ENCODE results near the gene NCKAP5.

The NCKAP5 gene

GRCh38 chr2:133062931-133063665 is 505.2 kb downstream of the NCKAP5 start:
- no peak for DNase-seq

- no peak for DNase-seq
Measured at GRCh38 chr2:133061874-133062593, 506.2 kb downstream of the NCKAP5 start.

GRCh38 chr2:133054297-133054696 is 514.0 kb downstream of the NCKAP5 start:
- DNase-seq, result no peak

GRCh38 chr2:133053541-133053940 is 514.7 kb downstream of the NCKAP5 start:
- DNase-seq, result no peak

GRCh38 chr2:133045787-133046186 is 522.5 kb downstream of the NCKAP5 start:
- no peak for DNase-seq

GRCh38 chr2:133044556-133044955 is 523.7 kb downstream of the NCKAP5 start:
- no peak for DNase-seq

- DNase-seq, result no peak
Measured at GRCh38 chr2:133040170-133040569, 528.1 kb downstream of the NCKAP5 start.

GRCh38 chr2:133039531-133039930 is 528.7 kb downstream of the NCKAP5 start:
- no peak for DNase-seq

- no peak for DNase-seq
Measured at GRCh38 chr2:133026536-133027177, 541.6 kb downstream of the NCKAP5 start.

GRCh38 chr2:133025004-133025403 is 543.3 kb downstream of the NCKAP5 start:
- no peak for DNase-seq

GRCh38 chr2:133012847-133013734 is 555.2 kb downstream of the NCKAP5 start:
- no peak for DNase-seq

GRCh38 chr2:133004623-133005022 is 563.6 kb downstream of the NCKAP5 start:
- no peak for DNase-seq

- no peak for DNase-seq
Measured at GRCh38 chr2:132999421-132999820, 568.8 kb downstream of the NCKAP5 start.

- no peak for DNase-seq
Measured at GRCh38 chr2:132998221-132998620, 570.0 kb downstream of the NCKAP5 start.

GRCh38 chr2:132991471-132992045 is 576.7 kb downstream of the NCKAP5 start:
- DNase-seq, result no peak

GRCh38 chr2:132984731-132985130 is 583.5 kb downstream of the NCKAP5 start:
- no peak for DNase-seq

- DNase-seq, result no peak
Measured at GRCh38 chr2:132980304-132980703, 588.0 kb downstream of the NCKAP5 start.

- DNase-seq, result no peak
Measured at GRCh38 chr2:132979339-132980093, 588.7 kb downstream of the NCKAP5 start.

- no peak for DNase-seq
Measured at GRCh38 chr2:132978840-132979239, 589.4 kb downstream of the NCKAP5 start.

- DNase-seq, result no peak
Measured at GRCh38 chr2:132977812-132978529, 590.3 kb downstream of the NCKAP5 start.
